HEK293 (cell line): ENCODE measurements around the gene BLOC1S5.
A peak's percentile ranks its signal among the peaks of the same experiment; 100 is the strongest.

Source experiments
- CTCF ChIA-PET: fragments of 350-600 bp; formaldehyde crosslinking; extraction: SDS; loops from one replicate; lab custom pipeline; 2021; ENCODE audit warnings: antibody characterized with exemption; lab: Yijun Ruan, JAX
- POLR2A ChIA-PET: fragments of 300-600 bp; formaldehyde crosslinking; extraction: SDS; loops from one replicate; lab custom pipeline; 2020; ENCODE audit warnings: antibody characterized with exemption, inconsistent platforms; lab: Yijun Ruan, JAX
- H3K27ac ChIP-seq: fragments of 200-500 bp; sonication (Bioruptor generic); 2 replicates; pipeline ENCODE4 v1.5.1; 2014; ENCODE audit warnings: low read depth, low read length, control low read depth, inconsistent platforms; ENCODE audit errors: extremely low read depth
- H3K36me3 ChIP-seq, 2 experiments: fragments of 200-500 bp in 1 of 2; sonication (Bioruptor generic) in 1 of 2; 1 replicate in 1 of 2; 2 replicates in 1 of 2; pipeline ENCODE4 v1.5.1; 2014 to 2017; ENCODE audit warnings: inconsistent platforms in 2 of 2, low read length in 2 of 2; ENCODE audit not compliant: control insufficient read depth in 2 of 2, insufficient read depth in 1 of 2
- H3K4me1 ChIP-seq: fragments of 200-500 bp; sonication (Bioruptor generic); 2 replicates; pipeline ENCODE4 v1.5.1; 2014; ENCODE audit warnings: mild to moderate bottlenecking, low read length, inconsistent platforms; ENCODE audit not compliant: control insufficient read depth, insufficient read depth
- H3K4me3 ChIP-seq: 2 replicates; pipeline ENCODE4 v1.5.1; 2011; ENCODE audit warnings: low read depth, mild to moderate bottlenecking, control low read depth, low read length, moderate library complexity
- H3K9me3 ChIP-seq: fragments of 200-500 bp; sonication (Bioruptor generic); 2 replicates; pipeline ENCODE4 v1.5.1; 2014; ENCODE audit warnings: low read depth, low read length, inconsistent platforms; ENCODE audit not compliant: control insufficient read depth, insufficient read depth
- EGR2 ChIP-seq: fragments of 450-650 bp; formaldehyde crosslinking; IDR thresholded peaks from 2 replicates; pipeline ENCODE4 v1.5.1; 2016; ENCODE audit warnings: low read depth, missing biosample characterization, missing genetic modification characterization
- KLF9 ChIP-seq: fragments of 450-650 bp; formaldehyde crosslinking; IDR thresholded peaks from 2 replicates; pipeline ENCODE4 v1.5.1; 2016; ENCODE audit warnings: missing biosample characterization, missing genetic modification characterization, low read depth
- PRDM6 ChIP-seq: fragments of 450-650 bp; formaldehyde crosslinking; IDR thresholded peaks from 2 replicates; pipeline ENCODE4 v1.5.1; 2017; ENCODE audit warnings: missing biosample characterization, missing genetic modification characterization
- ZFHX2 ChIP-seq: fragments of 450-650 bp; formaldehyde crosslinking; conservative IDR thresholded peaks from 2 replicates; pipeline ENCODE4 v1.5.1; 2016; ENCODE audit warnings: missing biosample characterization, missing genetic modification characterization
- ZNF16 ChIP-seq: fragments of 450-650 bp; formaldehyde crosslinking; IDR thresholded peaks from 2 replicates; pipeline ENCODE4 v1.5.1; 2016; ENCODE audit warnings: low read depth, missing biosample characterization, missing genetic modification characterization
- ZNF214 ChIP-seq: fragments of 450-650 bp; formaldehyde crosslinking; IDR thresholded peaks from 2 replicates; pipeline ENCODE4 v1.5.1; 2017; ENCODE audit warnings: missing biosample characterization, mild to moderate bottlenecking, missing genetic modification characterization, borderline replicate concordance
- ZNF248 ChIP-seq: fragments of 450-650 bp; formaldehyde crosslinking; IDR thresholded peaks from 2 replicates; pipeline ENCODE4 v1.5.1; 2017; ENCODE audit warnings: missing biosample characterization, missing genetic modification characterization
- ZNF530 ChIP-seq: fragments of 450-650 bp; formaldehyde crosslinking; IDR thresholded peaks from 2 replicates; pipeline ENCODE4 v1.5.1; 2016; ENCODE audit warnings: low read depth, missing biosample characterization, missing genetic modification characterization
- ZNF544 ChIP-seq: fragments of 450-650 bp; formaldehyde crosslinking; IDR thresholded peaks from 2 replicates; pipeline ENCODE4 v1.5.0; 2017; ENCODE audit warnings: missing biosample characterization, missing genetic modification characterization
- ZNF701 ChIP-seq: fragments of 450-650 bp; formaldehyde crosslinking; IDR thresholded peaks from 2 replicates; pipeline ENCODE4 v1.5.1; 2016; ENCODE audit warnings: missing biosample characterization, missing genetic modification characterization
- ZNF785 ChIP-seq: fragments of 450-650 bp; formaldehyde crosslinking; IDR thresholded peaks from 2 replicates; pipeline ENCODE4 v1.5.1; 2016; ENCODE audit warnings: missing biosample characterization, missing genetic modification characterization
- TF ChIP-seq, protein P1 (sequence below): fragments of 450-650 bp; formaldehyde crosslinking; IDR thresholded peaks from 2 replicates; pipeline ENCODE4 v1.5.1; 2016; ENCODE audit warnings: missing biosample characterization, missing genetic modification characterization, borderline replicate concordance

BLOC1S5 gene

GRCh38 chr6:8074213-8074612 lies 10.0 kb upstream of the BLOC1S5 start:
- Histone ChIP-seq H3K27ac (no peak overlapping the region), H3K4me3 (no peak overlapping the region), H3K9me3 (no peaks in the 10 kb centered on the region), H3K4me1 (no peaks in the 10 kb centered on the region), H3K36me3 (peaks cover 2 to 6% of the 10 kb centered on the region in 2 experiments; a peak in 2 of 3 replicates)
- ChIA-PET CTCF (interaction anchor here (1.3 kb wide), 1 partner anchor 9 kb away, joined by 4 read pairs; no protein-coding TSS in a partner anchor), POLR2A (interaction anchor here (1.0 kb wide), 1 partner anchor 28 kb away, joined by 4 read pairs; the partner anchor contains the start of gene EEF1E1)
- TF ChIP-seq, protein P1, sequence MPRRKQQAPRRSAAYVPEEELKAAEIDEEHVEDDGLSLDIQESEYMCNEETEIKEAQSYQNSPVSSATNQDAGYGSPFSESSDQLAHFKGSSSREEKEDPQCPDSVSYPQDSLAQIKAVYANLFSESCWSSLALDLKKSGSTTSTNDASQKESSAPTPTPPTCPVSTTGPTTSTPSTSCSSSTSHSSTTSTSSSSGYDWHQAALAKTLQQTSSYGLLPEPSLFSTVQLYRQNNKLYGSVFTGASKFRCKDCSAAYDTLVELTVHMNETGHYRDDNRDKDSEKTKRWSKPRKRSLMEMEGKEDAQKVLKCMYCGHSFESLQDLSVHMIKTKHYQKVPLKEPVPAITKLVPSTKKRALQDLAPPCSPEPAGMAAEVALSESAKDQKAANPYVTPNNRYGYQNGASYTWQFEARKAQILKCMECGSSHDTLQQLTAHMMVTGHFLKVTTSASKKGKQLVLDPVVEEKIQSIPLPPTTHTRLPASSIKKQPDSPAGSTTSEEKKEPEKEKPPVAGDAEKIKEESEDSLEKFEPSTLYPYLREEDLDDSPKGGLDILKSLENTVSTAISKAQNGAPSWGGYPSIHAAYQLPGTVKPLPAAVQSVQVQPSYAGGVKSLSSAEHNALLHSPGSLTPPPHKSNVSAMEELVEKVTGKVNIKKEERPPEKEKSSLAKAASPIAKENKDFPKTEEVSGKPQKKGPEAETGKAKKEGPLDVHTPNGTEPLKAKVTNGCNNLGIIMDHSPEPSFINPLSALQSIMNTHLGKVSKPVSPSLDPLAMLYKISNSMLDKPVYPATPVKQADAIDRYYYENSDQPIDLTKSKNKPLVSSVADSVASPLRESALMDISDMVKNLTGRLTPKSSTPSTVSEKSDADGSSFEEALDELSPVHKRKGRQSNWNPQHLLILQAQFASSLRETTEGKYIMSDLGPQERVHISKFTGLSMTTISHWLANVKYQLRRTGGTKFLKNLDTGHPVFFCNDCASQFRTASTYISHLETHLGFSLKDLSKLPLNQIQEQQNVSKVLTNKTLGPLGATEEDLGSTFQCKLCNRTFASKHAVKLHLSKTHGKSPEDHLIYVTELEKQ, result no peak
- TF ChIP-seq ZNF785 (tag by site-specific recombination), result no peak
- TF ChIP-seq KLF9, result no peak
- no peak for TF ChIP-seq ZNF530 (tag by site-specific recombination)
- TF ChIP-seq PRDM6, result no peak

GRCh38 chr6:8073758-8074157 lies 9.6 kb upstream of the BLOC1S5 start:
- Histone ChIP-seq H3K27ac (no peak overlapping the region), H3K36me3 (peaks cover 0 to 4% of the 10 kb centered on the region in 2 experiments; a peak in 1 of 3 replicates), H3K9me3 (no peaks in the 10 kb centered on the region), H3K4me3 (no peak overlapping the region), H3K4me1 (no peaks in the 10 kb centered on the region)
- no peak for TF ChIP-seq ZNF248 (tag by site-specific recombination)
- POLR2A ChIA-PET, result interaction anchor here (1.0 kb wide), 1 partner anchor 29 kb away, joined by 4 read pairs; the partner anchor contains the start of gene EEF1E1
- CTCF ChIA-PET, result interaction anchor here (0.6 to 1.3 kb wide), 3 partner anchors 9 to 350 kb away, joined by 3 to 4 read pairs (median 3); no protein-coding TSS in a partner anchor

DNA sequence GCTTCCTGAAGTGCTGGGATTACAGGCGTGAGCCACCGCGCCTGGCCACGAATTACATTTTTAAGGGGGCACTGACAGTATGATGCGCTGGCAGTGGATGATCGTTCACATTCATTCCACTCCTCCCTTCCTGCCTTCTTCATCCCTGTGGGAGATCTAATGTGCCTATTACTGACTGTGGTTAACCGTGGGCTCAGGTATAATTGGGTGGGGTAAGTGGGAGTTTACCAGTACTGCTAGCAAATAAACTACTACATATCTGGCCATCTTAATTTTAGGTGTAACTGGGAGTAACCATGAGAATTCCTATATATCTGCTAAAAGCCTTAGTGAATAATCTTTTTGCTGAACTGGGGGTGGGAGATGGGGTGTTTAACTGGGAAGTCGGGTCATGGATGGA lies 6.5 kb upstream of the BLOC1S5 start:
- Histone ChIP-seq H3K27ac (no peak overlapping the region), H3K36me3 (no peaks in the 10 kb centered on the region), H3K4me3 (no peak overlapping the region), H3K4me1 (no peaks in the 10 kb centered on the region), H3K9me3 (no peaks in the 10 kb centered on the region)
- POLR2A ChIA-PET, result interaction anchor here (0.6 to 1.0 kb wide), 2 partner anchors 32 to 89 kb away, joined by 3 read pairs; partner anchors contain the start of gene EEF1E1
- peak; percentile 81 for TF ChIP-seq EGR2 (tag by site-specific recombination)
- TF ChIP-seq ZNF701 (tag by site-specific recombination), result no peak
- TF ChIP-seq ZFHX2 (tag by site-specific recombination), result peak; percentile 55
- TF ChIP-seq ZNF214 (tag by site-specific recombination), result no peak
- no peak for TF ChIP-seq ZNF544 (tag by site-specific recombination)
- no peak for TF ChIP-seq ZNF16 (tag by site-specific recombination)
- CTCF ChIA-PET, result interaction anchor here (0.6 to 1.4 kb wide), 6 partner anchors 11 to 453 kb away, joined by 3 read pairs; no protein-coding TSS in a partner anchor
